Upper lobe of left lung (tissue), 6 donors: ENCODE data around the gene EHD3. TPM values are rescaled to one million over a fixed set of nuclear protein-coding genes. Genes with fewer than 3 reads are reported as not detected.

Experiments
- ATAC-seq, 2 donors: fragments of 200-7000 bp; cut with Tn5 transposase; one replicate each; pipeline ENCODE4 v1.9.1; 2022; ENCODE audit warnings: mild to moderate bottlenecking in 2 of 2, moderate library complexity in 2 of 2; ENCODE audit not compliant: low FRiP score in 2 of 2
- DNase-seq, 2 donors: peaks; one replicate each; pipeline ENCODE4 v3.0.0-alpha.2; 2019 to 2020
- H3K27ac ChIP-seq, 4 donors: fragments of 200-600 bp; sonication (generic); one replicate each; pipeline ENCODE4 v1.5.1; 2016 to 2019
- H3K27me3 ChIP-seq, 4 donors: fragments of 200-600 bp; sonication (generic); one replicate each; pipeline ENCODE4 v1.5.1; 2017 to 2019
- H3K36me3 ChIP-seq, 4 donors: fragments of 200-600 bp; sonication (generic); one replicate each; pipeline ENCODE4 v1.5.1; 2016 to 2019
- H3K4me1 ChIP-seq, 4 donors: fragments of 200-600 bp; sonication (generic); one replicate each; pipeline ENCODE4 v1.5.1; 2018 to 2019
- H3K4me3 ChIP-seq, 4 donors: fragments of 200-600 bp; sonication (generic); one replicate each; pipeline ENCODE4 v1.5.1; 2017 to 2019; ENCODE audit warnings: mild to moderate bottlenecking in 2 of 4, moderate library complexity in 1 of 4
- H3K9me3 ChIP-seq, 4 donors: fragments of 200-600 bp; sonication (generic); one replicate each; pipeline ENCODE4 v1.5.1; 2018 to 2019
- EP300 ChIP-seq, 4 donors: sonication (generic); formaldehyde crosslinking; IDR thresholded peaks; one replicate each; pipeline ENCODE4 v1.5.1; 2017; ENCODE audit warnings: antibody characterized with exemption in 4 of 4, control low read depth in 2 of 4
- POLR2A ChIP-seq, 4 donors: fragments of 450-650 bp; IDR thresholded peaks; one replicate each; pipeline ENCODE4 v1.5.1; 2016 to 2017; ENCODE audit warnings: antibody characterized with exemption in 4 of 4, mild to moderate bottlenecking in 2 of 4
- POLR2AphosphoS5 ChIP-seq, 2 donors: sonication (generic); formaldehyde crosslinking; IDR thresholded peaks; one replicate each; pipeline ENCODE4 v1.5.1; 2017; ENCODE audit warnings: antibody characterized with exemption in 2 of 2
- WGBS, 2 donors: methylation state at CpG; one replicate each; pipeline ENCODE4 v1.1.5; 2017 to 2018; 5-methylcytosine and 5-hydroxymethylcytosine counted together
- total RNA-seq, 6 donors: library from RNA; depleted of rRNA in 4 of 6; stranded (reverse); fragments of >200 nt in 4 of 6; gene quantifications; one replicate each; pipeline versions ENCODE4 v1.1.0 to v1.2.1, GENCODE V29; 2016 to 2021
- TF ChIP-seq, protein P1 (sequence below), 6 experiments: fragments of 450-650 bp in 4 of 6; fragments of 200-600 bp in 2 of 6; sonication (generic) in 2 of 6; IDR thresholded peaks; one replicate each; pipeline ENCODE4 v1.5.1; 2016 to 2019; ENCODE audit warnings: antibody characterized with exemption in 6 of 6
- donor health status: DM: no; HTN: no; CAD: no; lungs with moderate emphysema.
- donor health status: DM: no; HTN: yes; CAD: no; lungs with severe emphysema.

Gene EHD3
- total RNA-seq, 6 donors from 2014 or later: 3.7 to 12.5 (median 7.3) TPM

DNA sequence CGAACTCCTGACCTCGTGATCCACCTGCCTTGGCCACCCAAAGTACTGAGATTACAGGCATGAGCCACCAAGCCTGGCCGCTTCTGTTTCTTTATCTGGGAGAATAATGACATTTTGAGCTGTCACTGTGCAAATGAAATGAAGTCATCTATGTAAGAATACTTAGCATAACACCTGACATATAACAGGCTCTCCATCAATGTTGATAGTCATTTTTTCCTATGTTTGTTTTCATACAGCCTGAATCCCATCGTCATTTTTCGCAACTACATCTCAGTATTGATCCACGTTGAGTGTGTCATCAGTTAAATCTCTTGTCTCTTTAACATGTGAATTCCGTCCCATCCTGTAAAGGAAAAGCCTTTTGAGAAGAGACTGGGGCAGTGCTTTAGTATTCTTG lies 10.2 kb upstream of the EHD3 start:
- ATAC-seq (no peak), DNase-seq (no peak)
- 83 to 89% methylated on average over 7 of the region's 7 CpGs for WGBS, 2 donors
- no peaks in the 10 kb centered on the region for H3K36me3 ChIP-seq
- H3K4me3 ChIP-seq: no peak overlapping the region
- no peaks in the 10 kb centered on the region for H3K27me3 ChIP-seq
- no peaks in the 10 kb centered on the region for H3K9me3 ChIP-seq
- TF ChIP-seq POLR2A (IDR thresholded peaks at IDR 0.05) (no peak), POLR2AphosphoS5 (IDR thresholded peaks at IDR 0.05) (no peak), EP300 (IDR thresholded peaks at IDR 0.05) (no peak)
- TF ChIP-seq, protein P1, sequence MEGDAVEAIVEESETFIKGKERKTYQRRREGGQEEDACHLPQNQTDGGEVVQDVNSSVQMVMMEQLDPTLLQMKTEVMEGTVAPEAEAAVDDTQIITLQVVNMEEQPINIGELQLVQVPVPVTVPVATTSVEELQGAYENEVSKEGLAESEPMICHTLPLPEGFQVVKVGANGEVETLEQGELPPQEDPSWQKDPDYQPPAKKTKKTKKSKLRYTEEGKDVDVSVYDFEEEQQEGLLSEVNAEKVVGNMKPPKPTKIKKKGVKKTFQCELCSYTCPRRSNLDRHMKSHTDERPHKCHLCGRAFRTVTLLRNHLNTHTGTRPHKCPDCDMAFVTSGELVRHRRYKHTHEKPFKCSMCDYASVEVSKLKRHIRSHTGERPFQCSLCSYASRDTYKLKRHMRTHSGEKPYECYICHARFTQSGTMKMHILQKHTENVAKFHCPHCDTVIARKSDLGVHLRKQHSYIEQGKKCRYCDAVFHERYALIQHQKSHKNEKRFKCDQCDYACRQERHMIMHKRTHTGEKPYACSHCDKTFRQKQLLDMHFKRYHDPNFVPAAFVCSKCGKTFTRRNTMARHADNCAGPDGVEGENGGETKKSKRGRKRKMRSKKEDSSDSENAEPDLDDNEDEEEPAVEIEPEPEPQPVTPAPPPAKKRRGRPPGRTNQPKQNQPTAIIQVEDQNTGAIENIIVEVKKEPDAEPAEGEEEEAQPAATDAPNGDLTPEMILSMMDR (IDR thresholded peaks at IDR 0.05): no peak
- peaks cover 0 to 13% (median 3%) of the 10 kb centered on the region in 4 donors for H3K4me1 ChIP-seq
- H3K27ac ChIP-seq: no peak overlapping the region

DNA sequence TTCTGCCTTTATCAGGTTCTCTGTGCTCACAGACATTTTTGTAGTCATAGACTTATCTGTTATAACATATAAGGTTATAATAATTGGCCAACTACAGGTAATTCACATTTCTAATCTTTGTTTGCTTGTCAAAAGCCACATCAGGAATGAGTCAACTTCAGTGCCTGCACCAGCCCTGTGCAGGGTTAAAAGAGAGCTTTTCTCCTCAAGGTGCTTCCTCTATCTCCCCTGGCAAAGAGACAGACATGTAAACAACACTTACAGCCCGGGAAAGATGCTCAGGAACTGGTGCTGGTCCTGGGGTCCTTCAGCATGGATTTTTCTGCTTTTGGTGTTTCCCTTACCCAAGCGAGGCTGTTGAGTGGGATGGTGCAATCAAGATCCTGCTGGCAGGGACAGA lies 7.7 kb upstream of the EHD3 start:
- H3K4me1 ChIP-seq: no peaks in the 10 kb centered on the region
- H3K4me3 ChIP-seq: no peak overlapping the region
- H3K9me3 ChIP-seq: no peaks in the 10 kb centered on the region
- no peak for ATAC-seq
- no peaks in the 10 kb centered on the region for H3K36me3 ChIP-seq
- no peak for DNase-seq
- H3K27ac ChIP-seq: no peak overlapping the region
- TF ChIP-seq POLR2A (IDR thresholded peaks at IDR 0.05) (no peak), POLR2AphosphoS5 (IDR thresholded peaks at IDR 0.05) (no peak), EP300 (IDR thresholded peaks at IDR 0.05) (no peak)
- TF ChIP-seq, protein P1 (IDR thresholded peaks at IDR 0.05): no peak
- 10 to 19% methylated on average over 2 of the region's 2 CpGs for WGBS, 2 donors
- H3K27me3 ChIP-seq: no peaks in the 10 kb centered on the region

DNA sequence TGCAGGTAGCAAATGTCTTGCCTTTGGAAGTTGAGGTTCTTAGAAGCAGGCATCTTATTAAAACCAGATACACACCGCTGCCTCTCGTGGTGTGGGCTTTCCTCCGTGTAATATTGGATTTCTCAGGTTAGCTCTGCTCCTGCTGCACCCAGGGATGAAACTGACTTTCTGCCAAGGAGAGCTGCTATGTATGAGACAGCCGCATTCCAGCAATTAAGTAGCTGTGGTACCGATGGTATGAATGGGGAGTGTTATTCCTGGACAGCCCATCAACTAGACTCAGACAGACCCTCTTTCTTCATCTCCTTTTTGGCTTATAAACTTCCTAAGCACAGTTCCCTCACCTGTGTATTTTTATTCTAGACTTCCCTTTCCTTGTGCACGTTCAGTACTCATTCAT lies 6.8 kb upstream of the EHD3 start:
- H3K36me3 ChIP-seq: no peaks in the 10 kb centered on the region
- no peaks in the 10 kb centered on the region for H3K9me3 ChIP-seq
- H3K27me3 ChIP-seq: no peaks in the 10 kb centered on the region
- H3K4me3 ChIP-seq: no peak overlapping the region
- TF ChIP-seq, protein P1 (IDR thresholded peaks at IDR 0.05): no peak
- TF ChIP-seq POLR2AphosphoS5 (IDR thresholded peaks at IDR 0.05) (no peak), EP300 (IDR thresholded peaks at IDR 0.05) (no peak), POLR2A (IDR thresholded peaks at IDR 0.05) (no peak)
- no peak overlapping the region for H3K27ac ChIP-seq
- DNase-seq: no peak
- no peaks in the 10 kb centered on the region for H3K4me1 ChIP-seq
- 62 to 68% methylated on average over 6 of the region's 6 CpGs for WGBS, 2 donors
- no peak for ATAC-seq

DNA sequence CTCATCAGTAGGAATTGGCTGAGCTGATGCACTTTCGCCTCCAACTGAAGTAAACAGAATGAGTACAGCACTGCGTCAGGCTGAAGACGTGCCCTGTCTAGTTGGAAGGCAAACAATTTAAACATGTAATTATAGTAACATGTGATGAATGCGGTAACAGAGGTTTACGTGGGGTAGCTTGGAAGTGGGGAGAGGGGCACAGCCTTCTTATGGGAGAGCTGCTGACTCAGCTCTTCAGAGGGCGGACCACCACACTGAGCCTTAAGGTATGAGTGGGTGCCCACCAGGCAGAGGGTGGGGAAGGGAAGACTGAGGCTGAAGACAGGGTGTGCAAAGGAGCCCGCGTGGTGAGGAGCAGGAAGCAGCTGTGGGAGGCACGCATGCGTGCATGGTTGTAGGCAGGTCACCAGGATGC lies 6.2 kb upstream of the EHD3 start:
- Histone ChIP-seq H3K9me3 (no peaks in the 10 kb centered on the region), H3K4me3 (no peak overlapping the region), H3K36me3 (no peaks in the 10 kb centered on the region), H3K27me3 (no peaks in the 10 kb centered on the region), H3K4me1 (no peaks in the 10 kb centered on the region), H3K27ac (no peak overlapping the region)
- WGBS, 2 donors: 72 to 81% methylated on average over 9 to 10 of the region's 10 CpGs
- peak in 1 of 2 donors; percentile 26 for ATAC-seq
- no peak for DNase-seq
- TF ChIP-seq POLR2AphosphoS5 (IDR thresholded peaks at IDR 0.05) (no peak), POLR2A (IDR thresholded peaks at IDR 0.05) (no peak), EP300 (IDR thresholded peaks at IDR 0.05) (no peak)
- TF ChIP-seq, protein P1 (IDR thresholded peaks at IDR 0.05): no peak

DNA sequence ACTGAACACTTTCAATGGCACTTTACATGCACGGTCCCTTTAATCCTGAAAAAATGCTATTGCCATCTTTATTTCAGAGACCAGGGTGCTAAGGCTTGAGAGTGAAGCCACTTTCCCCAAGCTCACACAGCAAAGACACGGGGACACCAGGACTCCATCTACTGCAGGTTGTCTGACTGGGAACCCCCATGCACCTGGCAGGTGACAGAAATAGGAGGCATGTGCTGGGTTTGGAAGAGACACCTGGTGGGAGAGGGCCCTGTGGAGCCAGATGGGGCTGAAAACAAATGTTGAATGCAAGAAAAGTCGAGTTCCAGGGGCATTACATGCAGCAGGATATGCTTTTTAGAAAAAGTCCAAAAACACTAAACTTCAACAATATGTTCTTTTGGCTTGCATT lies 5.2 kb upstream of the EHD3 start:
- Histone ChIP-seq H3K27me3 (no peaks in the 10 kb centered on the region), H3K36me3 (no peaks in the 10 kb centered on the region), H3K27ac (no peak overlapping the region), H3K9me3 (no peaks in the 10 kb centered on the region), H3K4me1 (peaks cover 0 to 8% (median 6%) of the 10 kb centered on the region in 4 donors), H3K4me3 (no peak overlapping the region)
- ATAC-seq (no peak), DNase-seq (no peak)
- TF ChIP-seq EP300 (IDR thresholded peaks at IDR 0.05) (no peak), POLR2A (IDR thresholded peaks at IDR 0.05) (no peak), POLR2AphosphoS5 (IDR thresholded peaks at IDR 0.05) (no peak)
- TF ChIP-seq, protein P1 (IDR thresholded peaks at IDR 0.05): no peak
- 79 to 88% methylated on average over 3 of the region's 3 CpGs for WGBS, 2 donors
